A549 (cell line): Measurements from ENCODE around the gene VPS18. TPM values are rescaled to one million over a fixed set of nuclear protein-coding genes. Genes with fewer than 3 reads are reported as not detected.
A peak's percentile ranks its signal among the peaks of the same experiment; 100 is the strongest.

Source experiments
- ATAC-seq, 2 experiments: fragments of 200-7000 bp in 1 of 2; fragments of >200 bp in 1 of 2; cut with Nextera tagmentation in 1 of 2; cut with Tn5 transposase in 1 of 2; 3 replicates each; pipeline versions ENCODE4 v1.8.0 to v1.9.1; 2018 to 2020; ENCODE audit warnings: mild to moderate bottlenecking in 1 of 2, moderate library complexity in 1 of 2
- CTCF ChIA-PET: fragments of 300-600 bp; sonication (Branson Sonifier 250); formaldehyde crosslinking; extraction: SDS; loops from one replicate; lab custom pipeline; 2021; ENCODE audit warnings: antibody characterized with exemption, inconsistent platforms; lab: Yijun Ruan, JAX
- POLR2A ChIA-PET: fragments of 350-600 bp; formaldehyde crosslinking; extraction: SDS; loops from one replicate; lab custom pipeline; 2021; ENCODE audit warnings: antibody characterized with exemption, inconsistent platforms; lab: Yijun Ruan, JAX
- DNase-seq, 2 experiments: peaks; one replicate each; pipeline versions ENCODE4 v3.0.0 to v3.0.0-alpha.2; 2011 to 2016; ENCODE audit warnings: low read depth in 1 of 2, low spot score in 1 of 2
- FAIRE-seq: peaks from 2 replicates; lab custom pipeline; 2011; peaks lifted over from hg19 to GRCh38; lab: Jason Lieb, UNC
- H3K27ac ChIP-seq, 2 experiments: fragments of >200 bp; sonication (Bioruptor Twin); formaldehyde crosslinking; 3 replicates each; pipeline ENCODE4 v1.5.1; 2016 to 2017
- H3K4me1 ChIP-seq: fragments of >200 bp; sonication (Bioruptor Twin); formaldehyde crosslinking; 3 replicates; pipeline ENCODE4 v1.6.1; 2016
- H3K4me2 ChIP-seq: fragments of >200 bp; sonication (Bioruptor Twin); formaldehyde crosslinking; 3 replicates; pipeline ENCODE4 v1.6.1; 2016
- H3K4me3 ChIP-seq: fragments of >200 bp; sonication (Bioruptor Twin); formaldehyde crosslinking; 3 replicates; pipeline ENCODE4 v1.5.1; 2016
- H3K9me3 ChIP-seq: fragments of >200 bp; sonication (Bioruptor Twin); formaldehyde crosslinking; 3 replicates; pipeline ENCODE4 v1.6.1; 2016
- ATOH8 ChIP-seq: fragments of 250-450 bp; sonication (Bioruptor Pico); IDR thresholded peaks from 2 replicates; pipeline ENCODE4 v1.5.0; 2020; ENCODE audit warnings: low read depth, mild to moderate bottlenecking, moderate library complexity
- CBX2 ChIP-seq: fragments of 200-600 bp; sonication (generic); IDR thresholded peaks from 2 replicates; pipeline ENCODE4 v1.6.1; 2016; ENCODE audit warnings: low read depth, mild to moderate bottlenecking, borderline replicate concordance
- CHD4 ChIP-seq: fragments of 200-600 bp; sonication (generic); IDR thresholded peaks from 2 replicates; pipeline ENCODE4 v1.6.1; 2016; ENCODE audit warnings: antibody characterized with exemption, mild to moderate bottlenecking, borderline replicate concordance
- EHF ChIP-seq: fragments of 250-450 bp; sonication (Bioruptor Pico); IDR thresholded peaks from 2 replicates; pipeline ENCODE4 v1.5.0; 2020; ENCODE audit warnings: mild to moderate bottlenecking
- EP300 ChIP-seq, 2 experiments: fragments of >200 bp; sonication (Bioruptor Twin); formaldehyde crosslinking; IDR thresholded peaks; 2 replicates in 1 of 2; 3 replicates in 1 of 2; pipeline ENCODE4 v1.6.1; 2016 to 2017
- FOSB ChIP-seq: fragments of 250-450 bp; sonication (Bioruptor Pico); IDR thresholded peaks from 2 replicates; pipeline ENCODE4 v1.5.0; 2020; ENCODE audit warnings: mild to moderate bottlenecking, moderate library complexity
- FOSL2 ChIP-seq, 2 experiments: fragments of 450-650 bp in 1 of 2; fragments of >200 bp in 1 of 2; sonication (Bioruptor Twin) in 1 of 2; formaldehyde crosslinking; IDR thresholded peaks; 2 replicates each; pipeline versions ENCODE4 v1.5.0 to v1.6.1; 2016 to 2020; ENCODE audit warnings: mild to moderate bottlenecking in 1 of 2, moderate library complexity in 1 of 2
- FOXS1 ChIP-seq: fragments of 250-450 bp; sonication (Bioruptor Pico); IDR thresholded peaks from 2 replicates; pipeline ENCODE4 v1.5.0; 2020; ENCODE audit warnings: mild to moderate bottlenecking, moderate library complexity
- GATA3 ChIP-seq: IDR thresholded peaks from 2 replicates; pipeline ENCODE4 v1.6.1; 2012; ENCODE audit warnings: borderline replicate concordance
- HDAC2 ChIP-seq: fragments of 200-600 bp; sonication (generic); IDR thresholded peaks from 2 replicates; pipeline ENCODE4 v1.6.1; 2016
- HMGXB4 ChIP-seq: fragments of 250-450 bp; sonication (Bioruptor Pico); IDR thresholded peaks from 2 replicates; pipeline ENCODE4 v1.5.0; 2021; ENCODE audit warnings: mild to moderate bottlenecking, moderate library complexity, borderline replicate concordance
- HOXA7 ChIP-seq: fragments of 250-450 bp; sonication (Bioruptor Pico); IDR thresholded peaks from 2 replicates; pipeline ENCODE4 v1.5.0; 2020; ENCODE audit warnings: mild to moderate bottlenecking, moderate library complexity
- HOXB13 ChIP-seq: fragments of 250-450 bp; sonication (Bioruptor Pico); IDR thresholded peaks from 2 replicates; pipeline ENCODE4 v1.5.0; 2020; ENCODE audit warnings: low read depth, mild to moderate bottlenecking, moderate library complexity
- HOXB5 ChIP-seq: fragments of 250-450 bp; sonication (Bioruptor Pico); IDR thresholded peaks from 2 replicates; pipeline ENCODE4 v1.5.0; 2020; ENCODE audit warnings: mild to moderate bottlenecking, moderate library complexity
- JUNB ChIP-seq: fragments of >200 bp; sonication (Bioruptor Twin); formaldehyde crosslinking; IDR thresholded peaks from 2 replicates; pipeline ENCODE4 v1.6.1; 2016
- MAFK ChIP-seq: fragments of 450-650 bp; IDR thresholded peaks from 2 replicates; pipeline ENCODE4 v1.6.1; 2014; ENCODE audit not compliant: partially characterized antibody
- MAX ChIP-seq: IDR thresholded peaks from 2 replicates; pipeline ENCODE4 v1.6.1; 2012
- MYC ChIP-seq: IDR thresholded peaks from 2 replicates; pipeline ENCODE4 v1.6.1; 2012; ENCODE audit warnings: mild to moderate bottlenecking, inconsistent platforms, low read length, improper control_type of control experiment, borderline replicate concordance
- NPAS2 ChIP-seq: fragments of 250-450 bp; sonication (Bioruptor Pico); IDR thresholded peaks from 2 replicates; pipeline ENCODE4 v1.8.0; 2022; ENCODE audit warnings: mild to moderate bottlenecking, moderate library complexity, borderline replicate concordance
- PBX3 ChIP-seq: IDR thresholded peaks from 2 replicates; pipeline ENCODE4 v1.6.1; 2012
- PHF8 ChIP-seq: fragments of 200-600 bp; sonication (generic); IDR thresholded peaks from 2 replicates; pipeline ENCODE4 v1.6.1; 2016; ENCODE audit warnings: low read depth, mild to moderate bottlenecking, antibody characterized with exemption, moderate library complexity, borderline replicate concordance
- POLR2AphosphoS2 ChIP-seq: conservative IDR thresholded peaks from 2 replicates; pipeline ENCODE4 v1.6.1; 2012; ENCODE audit warnings: low read length, improper control_type of control experiment, inconsistent platforms
- RAD21 ChIP-seq, 2 experiments: fragments of >200 bp in 1 of 2; sonication (Bioruptor Twin) in 1 of 2; formaldehyde crosslinking in 1 of 2; IDR thresholded peaks in 1 of 2; conservative IDR thresholded peaks in 1 of 2; 2 replicates in 1 of 2; 3 replicates in 1 of 2; pipeline ENCODE4 v1.6.1; 2012 to 2018; ENCODE audit warnings: inconsistent platforms in 1 of 2
- RCOR1 ChIP-seq: fragments of 150-350 bp; IDR thresholded peaks from 2 replicates; pipeline ENCODE4 v1.6.1; 2014; ENCODE audit warnings: antibody characterized with exemption, low read length, low read depth
- RNF2 ChIP-seq: fragments of 200-600 bp; sonication (generic); IDR thresholded peaks from 2 replicates; pipeline ENCODE4 v1.6.1; 2016; ENCODE audit warnings: low read depth, mild to moderate bottlenecking, antibody characterized with exemption, moderate library complexity, borderline replicate concordance
- SMC3 ChIP-seq: fragments of >200 bp; sonication (Bioruptor Twin); formaldehyde crosslinking; IDR thresholded peaks from 3 replicates; pipeline ENCODE4 v1.6.1; 2018; ENCODE audit warnings: inconsistent platforms
- TP53 ChIP-seq: fragments of 250-450 bp; sonication (Bioruptor Pico); IDR thresholded peaks from 2 replicates; pipeline ENCODE4 v1.5.0; 2021; ENCODE audit warnings: mild to moderate bottlenecking, moderate library complexity
- ZC3H11A ChIP-seq: fragments of 450-650 bp; IDR thresholded peaks from 2 replicates; pipeline ENCODE4 v1.6.1; 2014; ENCODE audit warnings: antibody characterized with exemption, mild to moderate bottlenecking
- WGBS: methylation state at CpG from one replicate; pipeline ENCODE4 v1.1.6; 2017; ENCODE audit errors: missing lambda C conversion rate; 5-methylcytosine and 5-hydroxymethylcytosine counted together
- polyA plus RNA-seq, 4 experiments: library from polyadenylated mRNA; depleted of rRNA in 3 of 4; stranded (reverse); fragments of >200 nt; fragmentation: RNase III in 1 of 4; extraction: RNeasy Plus Mini Kit Qiagen cat#74134 plus additional on column Dnase treatment in 1 of 4; gene quantifications; 2 replicates in 3 of 4; 3 replicates in 1 of 4; pipeline ENCODE4 v1.2.3, GENCODE V29; 2011 to 2017
- TF ChIP-seq, protein P1 (sequence below): fragments of >200 bp; sonication (Bioruptor Twin); formaldehyde crosslinking; IDR thresholded peaks from 3 replicates; pipeline ENCODE4 v1.5.1; 2016
- TF ChIP-seq, protein P2 (sequence below): fragments of 150-350 bp; IDR thresholded peaks from 2 replicates; pipeline ENCODE4 v1.6.1; 2014; ENCODE audit warnings: low read depth, mild to moderate bottlenecking, low read length
- TF ChIP-seq, protein P3 (sequence below): IDR thresholded peaks from 2 replicates; pipeline ENCODE4 v1.6.1; 2012; ENCODE audit warnings: low read depth, borderline replicate concordance

VPS18 gene
- polyA plus RNA-seq, 2 of the 4 experiments (the other 2 are of a cell fraction) = 9.0 to 15.2 TPM

- CTCF ChIA-PET = interaction anchor here (0.6 to 6.8 kb wide), 23 partner anchors 10 to 621 kb away, joined by 3 to 70 read pairs (median 5); partner anchors contain the start of gene VPS18
These were observed 36.4 kb downstream of the VPS18 start for GRCh38 chr15:40930430-40931299.

More at GRCh38 chr15:40930430-40931299, 36.4 kb downstream of the VPS18 start:
- peak; percentile 57 for TF ChIP-seq MAX
- no peak for TF ChIP-seq TP53
- no peak for TF ChIP-seq FOSL2 (IDR thresholded peaks at IDR 0.05)
- TF ChIP-seq FOSL2 (CRISPR knock-in tag; IDR thresholded peaks at IDR 0.05) = no peak
- TF ChIP-seq RCOR1 = no peak
- no peak for TF ChIP-seq ATOH8
- no peak for TF ChIP-seq FOSB
- TF ChIP-seq CHD4 = no peak
- no peak for TF ChIP-seq HOXB5 (CRISPR knock-in tag)
- TF ChIP-seq ZC3H11A = no peak
- TF ChIP-seq, protein P1, sequence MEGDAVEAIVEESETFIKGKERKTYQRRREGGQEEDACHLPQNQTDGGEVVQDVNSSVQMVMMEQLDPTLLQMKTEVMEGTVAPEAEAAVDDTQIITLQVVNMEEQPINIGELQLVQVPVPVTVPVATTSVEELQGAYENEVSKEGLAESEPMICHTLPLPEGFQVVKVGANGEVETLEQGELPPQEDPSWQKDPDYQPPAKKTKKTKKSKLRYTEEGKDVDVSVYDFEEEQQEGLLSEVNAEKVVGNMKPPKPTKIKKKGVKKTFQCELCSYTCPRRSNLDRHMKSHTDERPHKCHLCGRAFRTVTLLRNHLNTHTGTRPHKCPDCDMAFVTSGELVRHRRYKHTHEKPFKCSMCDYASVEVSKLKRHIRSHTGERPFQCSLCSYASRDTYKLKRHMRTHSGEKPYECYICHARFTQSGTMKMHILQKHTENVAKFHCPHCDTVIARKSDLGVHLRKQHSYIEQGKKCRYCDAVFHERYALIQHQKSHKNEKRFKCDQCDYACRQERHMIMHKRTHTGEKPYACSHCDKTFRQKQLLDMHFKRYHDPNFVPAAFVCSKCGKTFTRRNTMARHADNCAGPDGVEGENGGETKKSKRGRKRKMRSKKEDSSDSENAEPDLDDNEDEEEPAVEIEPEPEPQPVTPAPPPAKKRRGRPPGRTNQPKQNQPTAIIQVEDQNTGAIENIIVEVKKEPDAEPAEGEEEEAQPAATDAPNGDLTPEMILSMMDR = peak; percentile 62
- TF ChIP-seq GATA3 = no peak
- TF ChIP-seq FOXS1 (CRISPR knock-in tag) = no peak
- peak; percentile 49 for TF ChIP-seq SMC3
- no peak for TF ChIP-seq JUNB
- TF ChIP-seq MAFK = no peak
- TF ChIP-seq PBX3 = no peak
- TF ChIP-seq, protein P2, sequence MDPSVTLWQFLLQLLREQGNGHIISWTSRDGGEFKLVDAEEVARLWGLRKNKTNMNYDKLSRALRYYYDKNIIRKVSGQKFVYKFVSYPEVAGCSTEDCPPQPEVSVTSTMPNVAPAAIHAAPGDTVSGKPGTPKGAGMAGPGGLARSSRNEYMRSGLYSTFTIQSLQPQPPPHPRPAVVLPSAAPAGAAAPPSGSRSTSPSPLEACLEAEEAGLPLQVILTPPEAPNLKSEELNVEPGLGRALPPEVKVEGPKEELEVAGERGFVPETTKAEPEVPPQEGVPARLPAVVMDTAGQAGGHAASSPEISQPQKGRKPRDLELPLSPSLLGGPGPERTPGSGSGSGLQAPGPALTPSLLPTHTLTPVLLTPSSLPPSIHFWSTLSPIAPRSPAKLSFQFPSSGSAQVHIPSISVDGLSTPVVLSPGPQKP = no peak
- TF ChIP-seq CBX2 = no peak
- no peak for TF ChIP-seq EHF
- no peak for TF ChIP-seq MYC
- TF ChIP-seq HDAC2 = no peak
- TF ChIP-seq POLR2AphosphoS2 = no peak
- peak; percentile 26 to 30; a peak in 2 of 5 replicates for TF ChIP-seq RAD21 (conservative IDR thresholded peaks at IDR 0.05 in 1 of 2, IDR thresholded peaks at IDR 0.05 in 1 of 2)
- no peak for TF ChIP-seq EP300 (IDR thresholded peaks at IDR 0.05)
- TF ChIP-seq NPAS2 (CRISPR knock-in tag) = no peak
- TF ChIP-seq HOXA7 (CRISPR knock-in tag) = no peak
- TF ChIP-seq, protein P3, sequence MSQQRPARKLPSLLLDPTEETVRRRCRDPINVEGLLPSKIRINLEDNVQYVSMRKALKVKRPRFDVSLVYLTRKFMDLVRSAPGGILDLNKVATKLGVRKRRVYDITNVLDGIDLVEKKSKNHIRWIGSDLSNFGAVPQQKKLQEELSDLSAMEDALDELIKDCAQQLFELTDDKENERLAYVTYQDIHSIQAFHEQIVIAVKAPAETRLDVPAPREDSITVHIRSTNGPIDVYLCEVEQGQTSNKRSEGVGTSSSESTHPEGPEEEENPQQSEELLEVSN = peak; percentile 61; the same call in 1 of the 2 replicates
- TF ChIP-seq HMGXB4 (CRISPR knock-in tag) = no peak
- no peak for TF ChIP-seq RNF2
- no peak for TF ChIP-seq HOXB13 (CRISPR knock-in tag)
- TF ChIP-seq PHF8 = no peak
- H3K27ac ChIP-seq = peak overlapping the region in 1 of 2 experiments; percentile 44; a peak in 1 of 6 replicates
- peak; percentile 20 to 44; a peak in 3 of 6 replicates for ATAC-seq
- FAIRE-seq = no peak
- H3K4me2 ChIP-seq = peak overlapping the region; percentile 99
- H3K4me1 ChIP-seq = peaks cover 24% of the 10 kb centered on the region; the same call in 1 of the 3 replicates
- 14% methylated on average over 21 of the region's 46 CpGs for WGBS
- peak in 1 of 2 experiments; percentile 50 for DNase-seq
- H3K4me3 ChIP-seq = peak overlapping the region; percentile 48
- POLR2A ChIA-PET = interaction anchor here (0.5 to 2.9 kb wide), 5 partner anchors 11 to 354 kb away, joined by 3 to 16 read pairs (median 6); partner anchors contain the start of gene CHAC1
- H3K9me3 ChIP-seq = no peaks in the 10 kb centered on the region
